Stimulated activated CD8-positive, alpha-beta memory T cell treated with anti-CD3 and anti-CD28 coated beads, Interleukin-7, amount 100 ng/mL, for 1 hour (primary cell): Measurements from ENCODE around the gene UBE2B.
"Not testable (repeated sequence)": the region's sequence is repeated elsewhere in the genome, so short reads cannot be mapped to it uniquely, and the experiment has no call there.

ENCODE experiments used
- DNase-seq, 2 donors: peaks; one replicate each; pipeline ENCODE4 v3.0.0-alpha.2; 2020; ENCODE audit warnings: low read depth in 2 of 2

Gene UBE2B

GRCh38 chr5:134398609-134399155 is 27.3 kb downstream of the UBE2B start:
- no peak for DNase-seq

- DNase-seq: no peak
These were observed 32.6 kb downstream of the UBE2B start for GRCh38 chr5:134403951-134404350.

- no peak for DNase-seq
These were observed 35.0 kb downstream of the UBE2B start for GRCh38 chr5:134406390-134406789.

GRCh38 chr5:134409321-134409720 is 38.0 kb downstream of the UBE2B start:
- no peak for DNase-seq

- no peak for DNase-seq
These were observed 39.5 kb downstream of the UBE2B start for GRCh38 chr5:134410822-134411221.

- no peak for DNase-seq
These were observed 39.8 kb downstream of the UBE2B start for GRCh38 chr5:134411228-134411545.

GRCh38 chr5:134411546-134412266 is 40.3 kb downstream of the UBE2B start, which contains the start of gene CDKN2AIPNL:
CDKN2AIPNL (minus strand) TSS chr5:134411881; CDS start chr5:134411854, 27 bp downstream.
- peak; percentile 78 to 79 for DNase-seq

- no peak for DNase-seq
These were observed 41.7 kb downstream of the UBE2B start for GRCh38 chr5:134413046-134413445.

- DNase-seq: no peak
These were observed 46.3 kb downstream of the UBE2B start for GRCh38 chr5:134417707-134418106.

GRCh38 chr5:134418958-134419357 is 47.6 kb downstream of the UBE2B start:
- DNase-seq: no peak

- no peak for DNase-seq
These were observed 49.0 kb downstream of the UBE2B start for GRCh38 chr5:134420343-134420742.

GRCh38 chr5:134421038-134421437 is 49.7 kb downstream of the UBE2B start:
- not testable (repeated sequence) for DNase-seq

- DNase-seq: no peak
These were observed 51.5 kb downstream of the UBE2B start for GRCh38 chr5:134422791-134423365.

GRCh38 chr5:134423376-134423775 is 52.0 kb downstream of the UBE2B start:
- DNase-seq: no peak

- no peak for DNase-seq
These were observed 55.0 kb downstream of the UBE2B start for GRCh38 chr5:134426361-134426760.

- no peak for DNase-seq
These were observed 56.2 kb downstream of the UBE2B start for GRCh38 chr5:134427540-134428041.

- no peak for DNase-seq
These were observed 58.7 kb downstream of the UBE2B start for GRCh38 chr5:134430001-134430569.

- no peak for DNase-seq
These were observed 60.8 kb downstream of the UBE2B start for GRCh38 chr5:134432174-134432573.

GRCh38 chr5:134432677-134433359 is 61.4 kb downstream of the UBE2B start:
- no peak for DNase-seq

GRCh38 chr5:134435560-134435959 is 64.2 kb downstream of the UBE2B start:
- DNase-seq: no peak

- peak in 1 of 2 donors; percentile 11 for DNase-seq
These were observed 65.4 kb downstream of the UBE2B start for GRCh38 chr5:134436523-134437339.
